ENCODE measurements around the gene SLC15A1. TPM values are rescaled to one million over a fixed set of nuclear protein-coding genes. Genes with fewer than 3 reads are reported as not detected.

SLC15A1 gene
- total RNA-seq, 1 experiment from 2014 or later, result 2.6 TPM

DNA sequence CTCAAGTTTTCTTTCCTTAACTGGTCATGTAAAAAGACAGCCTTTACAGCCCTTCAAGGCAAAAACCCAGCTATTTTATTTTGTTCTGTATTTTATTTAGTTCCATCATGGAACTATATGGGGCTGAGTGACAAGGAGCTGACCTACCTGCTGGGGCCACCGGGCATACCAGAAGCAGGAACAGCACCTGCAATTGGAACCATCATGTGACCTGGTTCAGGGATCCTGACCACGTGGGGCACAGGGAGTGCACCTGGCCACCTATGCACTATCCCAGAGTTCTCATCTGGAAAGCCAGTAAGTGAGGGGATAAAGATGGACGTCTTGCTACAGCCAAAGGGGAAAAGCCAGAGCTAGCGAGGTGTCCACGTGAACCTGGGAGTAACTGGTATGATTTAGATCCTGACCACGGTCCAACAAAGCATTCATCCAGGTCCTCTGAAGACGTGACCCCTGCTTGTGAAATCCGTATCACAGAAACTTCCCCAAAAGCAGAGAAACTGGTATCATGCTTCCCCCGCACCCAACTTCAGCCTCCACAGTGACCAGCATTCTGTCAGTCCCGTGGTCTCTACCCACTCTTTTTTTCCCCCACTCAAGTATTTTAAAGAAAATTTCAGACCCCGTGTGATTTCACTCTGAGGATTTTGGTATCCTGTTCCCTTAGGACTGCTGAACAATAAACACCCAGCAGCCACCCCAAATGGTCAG, 40.5 kb upstream of the SLC15A1 start:
- no peaks in the 10 kb centered on the region for H3K27me3 ChIP-seq (ENCODE audit: insufficient read depth, low read length)

More for the DNA sequence above, 40.5 kb upstream of the SLC15A1 start:
- DNase-seq (ENCODE audit: low read depth, low spot score), result no peak
- no peak overlapping the region for H3K9ac ChIP-seq (ENCODE audit: low read length)
- intact Hi-C loops (cut with micrococcal nuclease), result no loop called here
- H3K4me1 ChIP-seq (ENCODE audit: control insufficient read depth in 1 of 2, insufficient read depth in 2 of 2, low read length in 2 of 2), result no peaks in the 10 kb centered on the region
- no peaks in the 10 kb centered on the region for H3K9me2 ChIP-seq (ENCODE audit: insufficient read depth)
- no peaks in the 10 kb centered on the region for H3K9me3 ChIP-seq (ENCODE audit: control insufficient read depth in 1 of 2, insufficient read depth in 1 of 2, low read depth in 1 of 2, low read length in 2 of 2)
- no peaks in the 10 kb centered on the region for H4K20me1 ChIP-seq (ENCODE audit: insufficient read depth)
- no peak overlapping the region for H2AFZ ChIP-seq (ENCODE audit: low read depth, low read length, poor library complexity, severe bottlenecking)
- H3K27ac ChIP-seq (ENCODE audit: low read depth, low read length), result no peak overlapping the region
- ATAC-seq, result no peak
- ChIA-PET POLR2A (no interaction called here), CTCF (no interaction called here), RAD21 (ENCODE audit: low non-redundant PET in 1 of 2, low total read pairs in 2 of 2, uncharacterized antibody in 2 of 2, unreplicated experiment in 2 of 2) (no interaction called here)
- peaks cover 0 to 4% of the 10 kb centered on the region in 2 experiments; a peak in 1 of 4 replicates for H3K36me3 ChIP-seq (ENCODE audit: control insufficient read depth in 1 of 2, insufficient read depth in 2 of 2, low read length in 2 of 2)
- no peak overlapping the region for H3K4me2 ChIP-seq (ENCODE audit: low read length)
- TF ChIP-seq, protein P1, sequence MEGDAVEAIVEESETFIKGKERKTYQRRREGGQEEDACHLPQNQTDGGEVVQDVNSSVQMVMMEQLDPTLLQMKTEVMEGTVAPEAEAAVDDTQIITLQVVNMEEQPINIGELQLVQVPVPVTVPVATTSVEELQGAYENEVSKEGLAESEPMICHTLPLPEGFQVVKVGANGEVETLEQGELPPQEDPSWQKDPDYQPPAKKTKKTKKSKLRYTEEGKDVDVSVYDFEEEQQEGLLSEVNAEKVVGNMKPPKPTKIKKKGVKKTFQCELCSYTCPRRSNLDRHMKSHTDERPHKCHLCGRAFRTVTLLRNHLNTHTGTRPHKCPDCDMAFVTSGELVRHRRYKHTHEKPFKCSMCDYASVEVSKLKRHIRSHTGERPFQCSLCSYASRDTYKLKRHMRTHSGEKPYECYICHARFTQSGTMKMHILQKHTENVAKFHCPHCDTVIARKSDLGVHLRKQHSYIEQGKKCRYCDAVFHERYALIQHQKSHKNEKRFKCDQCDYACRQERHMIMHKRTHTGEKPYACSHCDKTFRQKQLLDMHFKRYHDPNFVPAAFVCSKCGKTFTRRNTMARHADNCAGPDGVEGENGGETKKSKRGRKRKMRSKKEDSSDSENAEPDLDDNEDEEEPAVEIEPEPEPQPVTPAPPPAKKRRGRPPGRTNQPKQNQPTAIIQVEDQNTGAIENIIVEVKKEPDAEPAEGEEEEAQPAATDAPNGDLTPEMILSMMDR (IDR thresholded peaks at IDR 0.05 in 2 of 3, conservative IDR thresholded peaks at IDR 0.05 in 1 of 3; ENCODE audit: borderline replicate concordance in 1 of 3, insufficient read depth in 1 of 3, low read depth in 2 of 3, low read length in 2 of 3), result no peak
- no peak for TF ChIP-seq ZNF274 (IDR thresholded peaks at IDR 0.05; ENCODE audit: low read depth, low read length)
- TF ChIP-seq ZFX (IDR thresholded peaks at IDR 0.05), result no peak
- TF ChIP-seq POLR2A (IDR thresholded peaks at IDR 0.05; ENCODE audit: borderline replicate concordance, extremely low read depth, insufficient read depth, insufficient read length), result no peak
- no peak for TF ChIP-seq FOSL1 (IDR thresholded peaks at IDR 0.05; ENCODE audit: low read depth)
- TF ChIP-seq REST (IDR thresholded peaks at IDR 0.05; ENCODE audit: low read depth), result no peak
- TF ChIP-seq YY1 (IDR thresholded peaks at IDR 0.05; ENCODE audit: extremely low read depth, insufficient replicate concordance, low read depth, low read length), result no peak
- TF ChIP-seq EGR1 (IDR thresholded peaks at IDR 0.05; ENCODE audit: low read depth), result no peak
- no peak for TF ChIP-seq SIN3A (IDR thresholded peaks at IDR 0.05; ENCODE audit: low read depth)
- no peak for TF ChIP-seq SRF (IDR thresholded peaks at IDR 0.05; ENCODE audit: low read depth)
- BruUV-seq (replicated peaks), result no TSS peak
- no peaks in the 10 kb centered on the region for H3K79me2 ChIP-seq (ENCODE audit: insufficient read depth, low read length)
- no peak overlapping the region for H3K4me3 ChIP-seq (replicated peaks in 1 of 2; ENCODE audit: low read depth in 1 of 2, low read length in 2 of 2)

All from HCT116 (cell line).